Smooth muscle cell (in vitro differentiated cells): ENCODE measurements around the gene USP2. TPM values are rescaled to one million over a fixed set of nuclear protein-coding genes. Genes with fewer than 3 reads are reported as not detected.
"Not testable (repeated sequence)": the region's sequence is repeated elsewhere in the genome, so short reads cannot be mapped to it uniquely, and the experiment has no call there.

Experiments
- DNase-seq: peaks from one replicate; lab custom pipeline; 2025; ENCODE audit not compliant: unreplicated experiment; lab: John Stamatoyannopoulos, UW
- H2AFZ ChIP-seq: fragments of 200-600 bp; sonication (generic); 2 replicates; pipeline ENCODE4 v1.6.0; 2016; ENCODE audit warnings: antibody characterized with exemption, low read depth, mild to moderate bottlenecking
- H3F3A ChIP-seq: fragments of 200-600 bp; sonication (generic); 2 replicates; pipeline ENCODE4 v1.6.0; 2017; ENCODE audit warnings: antibody characterized with exemption, low read depth
- H3K27ac ChIP-seq: fragments of 200-600 bp; sonication (generic); 2 replicates; pipeline ENCODE4 v1.5.1; 2016; ENCODE audit warnings: low read depth, mild to moderate bottlenecking
- H3K27me3 ChIP-seq: fragments of 200-600 bp; sonication (generic); 2 replicates; pipeline ENCODE4 v1.6.1; 2016; ENCODE audit warnings: low read depth, mild to moderate bottlenecking
- H3K36me3 ChIP-seq: fragments of 200-600 bp; sonication (generic); 2 replicates; pipeline ENCODE4 v1.5.1; 2016; ENCODE audit warnings: low read depth
- H3K4me1 ChIP-seq: fragments of 200-600 bp; sonication (generic); 2 replicates; pipeline ENCODE4 v1.5.1; 2016; ENCODE audit warnings: low read depth
- H3K4me2 ChIP-seq: fragments of 200-600 bp; sonication (generic); 2 replicates; pipeline ENCODE4 v1.6.0; 2016; ENCODE audit warnings: mild to moderate bottlenecking
- H3K4me3 ChIP-seq: fragments of 200-600 bp; sonication (generic); 2 replicates; pipeline ENCODE4 v1.5.1; 2016; ENCODE audit warnings: mild to moderate bottlenecking
- H3K79me2 ChIP-seq: fragments of 200-600 bp; sonication (generic); 2 replicates; pipeline ENCODE4 v1.6.0; 2016; ENCODE audit warnings: low read depth, mild to moderate bottlenecking
- H3K9ac ChIP-seq: fragments of 200-600 bp; sonication (generic); 2 replicates; pipeline ENCODE4 v1.6.0; 2016; ENCODE audit warnings: low read depth
- H3K9me3 ChIP-seq: fragments of 200-600 bp; sonication (generic); replicated peaks from 2 replicates; pipeline ENCODE4 v1.5.1; 2016; ENCODE audit warnings: low read depth
- H4K20me1 ChIP-seq: fragments of 200-600 bp; sonication (generic); 2 replicates; pipeline ENCODE4 v1.6.0; 2016; ENCODE audit warnings: low read depth
- WGBS: methylation state at CpG from one replicate; pipeline ENCODE4 v1.1.7; 2016; ENCODE audit warnings: low lambda C conversion rate; 5-methylcytosine and 5-hydroxymethylcytosine counted together
- polyA plus RNA-seq: library from polyadenylated mRNA; unstranded; fragments of >200 nt; fragmentation: Nextera tagmentation; extraction: Ambion mirVana; gene quantifications from 2 replicates; pipeline ENCODE4 v1.2.1, GENCODE V29; 2016
- total RNA-seq: library from RNA; depleted of rRNA; stranded (reverse); fragments of >200 nt; gene quantifications from 2 replicates; pipeline ENCODE4 v1.2.3, GENCODE V29; 2014
- TF ChIP-seq, protein P1 (sequence below): fragments of 200-600 bp; sonication (generic); IDR thresholded peaks from 2 replicates; pipeline ENCODE4 v1.5.1; 2017; ENCODE audit warnings: borderline replicate concordance, mild to moderate bottlenecking, antibody characterized with exemption; ENCODE audit not compliant: insufficient read depth, poor library complexity, severe bottlenecking

The USP2 gene
- total and polyA plus RNA-seq, 2 experiments from 2014 or later: 0.25 to 1.4 TPM

- Histone ChIP-seq H3K4me1 (no peaks in the 10 kb centered on the region), H3K4me2 (no peak overlapping the region), H2AFZ (no peak overlapping the region), H3K9me3 (no peaks in the 10 kb centered on the region), H3K9ac (no peak overlapping the region), H4K20me1 (no peaks in the 10 kb centered on the region), H3K27ac (no peak overlapping the region), H3K4me3 (no peak overlapping the region), H3K27me3 (no peaks in the 10 kb centered on the region), H3K79me2 (no peaks in the 10 kb centered on the region), H3K36me3 (no peaks in the 10 kb centered on the region), H3F3A (no peaks in the 10 kb centered on the region)
- DNase-seq: no peak
- 92% methylated on average over 1 of the region's 1 CpG for WGBS
- TF ChIP-seq, protein P1, sequence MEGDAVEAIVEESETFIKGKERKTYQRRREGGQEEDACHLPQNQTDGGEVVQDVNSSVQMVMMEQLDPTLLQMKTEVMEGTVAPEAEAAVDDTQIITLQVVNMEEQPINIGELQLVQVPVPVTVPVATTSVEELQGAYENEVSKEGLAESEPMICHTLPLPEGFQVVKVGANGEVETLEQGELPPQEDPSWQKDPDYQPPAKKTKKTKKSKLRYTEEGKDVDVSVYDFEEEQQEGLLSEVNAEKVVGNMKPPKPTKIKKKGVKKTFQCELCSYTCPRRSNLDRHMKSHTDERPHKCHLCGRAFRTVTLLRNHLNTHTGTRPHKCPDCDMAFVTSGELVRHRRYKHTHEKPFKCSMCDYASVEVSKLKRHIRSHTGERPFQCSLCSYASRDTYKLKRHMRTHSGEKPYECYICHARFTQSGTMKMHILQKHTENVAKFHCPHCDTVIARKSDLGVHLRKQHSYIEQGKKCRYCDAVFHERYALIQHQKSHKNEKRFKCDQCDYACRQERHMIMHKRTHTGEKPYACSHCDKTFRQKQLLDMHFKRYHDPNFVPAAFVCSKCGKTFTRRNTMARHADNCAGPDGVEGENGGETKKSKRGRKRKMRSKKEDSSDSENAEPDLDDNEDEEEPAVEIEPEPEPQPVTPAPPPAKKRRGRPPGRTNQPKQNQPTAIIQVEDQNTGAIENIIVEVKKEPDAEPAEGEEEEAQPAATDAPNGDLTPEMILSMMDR: no peak
These were observed 29.0 kb upstream of the USP2 start for GRCh38 chr11:119410501-119410900.

DNA sequence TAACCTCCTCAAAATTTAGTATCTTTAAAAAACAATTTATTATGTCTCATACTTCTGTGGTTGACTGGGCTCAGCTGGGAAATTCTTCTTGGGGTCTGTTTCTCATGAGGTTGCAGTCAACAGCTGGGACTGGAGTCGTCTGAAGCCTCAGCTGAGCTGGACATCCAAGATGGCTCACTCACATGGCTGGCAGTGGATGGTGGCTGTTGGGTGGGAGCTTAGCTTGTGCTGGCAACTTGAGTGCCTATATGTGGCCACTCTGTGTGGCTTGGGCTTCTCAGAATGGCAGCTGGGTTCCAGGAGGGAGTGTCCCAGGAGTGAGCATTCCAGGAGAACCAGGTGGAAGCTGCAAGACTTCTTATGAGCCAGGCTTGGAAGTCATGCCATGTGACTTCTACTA, 28.2 kb upstream of the USP2 start:
- WGBS: 89% methylated on average over 1 of the region's 1 CpG
- Histone ChIP-seq H3K4me1 (no peaks in the 10 kb centered on the region), H3K36me3 (no peaks in the 10 kb centered on the region), H3K9ac (no peak overlapping the region), H4K20me1 (no peaks in the 10 kb centered on the region), H3K27me3 (no peaks in the 10 kb centered on the region), H2AFZ (no peak overlapping the region), H3K79me2 (no peaks in the 10 kb centered on the region), H3F3A (no peaks in the 10 kb centered on the region), H3K4me3 (no peak overlapping the region), H3K27ac (no peak overlapping the region), H3K4me2 (no peak overlapping the region), H3K9me3 (no peaks in the 10 kb centered on the region)
- DNase-seq: no peak
- TF ChIP-seq, protein P1: no peak

GRCh38 chr11:119406005-119406404, 24.5 kb upstream of the USP2 start:
- Histone ChIP-seq H3K4me3 (no peak overlapping the region), H3K36me3 (peaks cover 3% of the 10 kb centered on the region), H3K9me3 (no peaks in the 10 kb centered on the region), H3K4me2 (no peak overlapping the region), H3K27me3 (no peaks in the 10 kb centered on the region), H3F3A (no peaks in the 10 kb centered on the region), H3K4me1 (no peaks in the 10 kb centered on the region), H3K9ac (no peak overlapping the region), H2AFZ (no peak overlapping the region), H4K20me1 (no peaks in the 10 kb centered on the region), H3K27ac (no peak overlapping the region), H3K79me2 (no peaks in the 10 kb centered on the region)
- 93% methylated on average over 3 of the region's 3 CpGs for WGBS
- DNase-seq: no peak
- TF ChIP-seq, protein P1: no peak

DNA sequence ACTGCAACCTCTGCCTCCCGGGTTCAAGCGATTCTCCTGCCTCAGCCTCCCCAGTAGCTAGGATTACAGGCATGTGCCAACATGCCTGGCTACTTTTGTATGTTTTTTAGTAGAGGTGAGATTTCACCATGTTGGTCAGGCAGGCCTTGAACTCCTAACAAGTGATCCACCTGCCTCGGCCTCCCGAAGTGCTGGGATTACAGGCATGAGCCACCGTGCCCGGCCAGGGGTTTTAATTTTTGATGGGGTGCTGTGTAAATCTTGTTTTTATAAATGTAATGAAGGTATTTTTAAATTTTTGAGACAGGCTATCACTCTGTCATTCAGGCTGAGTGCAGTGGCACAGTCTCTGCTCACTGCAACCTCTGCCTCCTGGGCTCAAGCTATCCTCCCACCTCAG, 24.0 kb upstream of the USP2 start:
- H3K79me2 ChIP-seq, H3K36me3 ChIP-seq, H3K27me3 ChIP-seq, H3K27ac ChIP-seq, H3K4me2 ChIP-seq, H2AFZ ChIP-seq, DNase-seq, H4K20me1 ChIP-seq, H3K9me3 ChIP-seq, H3F3A ChIP-seq, H3K9ac ChIP-seq, H3K4me1 ChIP-seq, H3K4me3 ChIP-seq: not testable (repeated sequence)
- WGBS: 98% methylated on average over 6 of the region's 6 CpGs
